Inferior parietal cortex (tissue), 1 donor: ENCODE data around the gene NEURL1B.
"Not testable (repeated sequence)": the region's sequence is repeated elsewhere in the genome, so short reads cannot be mapped to it uniquely, and the experiment has no call there.

Experiments
- DNase-seq: peaks from one replicate; pipeline ENCODE4 v3.0.0-alpha.2; 2016; ENCODE audit errors: extremely low spot score

NEURL1B gene

DNA sequence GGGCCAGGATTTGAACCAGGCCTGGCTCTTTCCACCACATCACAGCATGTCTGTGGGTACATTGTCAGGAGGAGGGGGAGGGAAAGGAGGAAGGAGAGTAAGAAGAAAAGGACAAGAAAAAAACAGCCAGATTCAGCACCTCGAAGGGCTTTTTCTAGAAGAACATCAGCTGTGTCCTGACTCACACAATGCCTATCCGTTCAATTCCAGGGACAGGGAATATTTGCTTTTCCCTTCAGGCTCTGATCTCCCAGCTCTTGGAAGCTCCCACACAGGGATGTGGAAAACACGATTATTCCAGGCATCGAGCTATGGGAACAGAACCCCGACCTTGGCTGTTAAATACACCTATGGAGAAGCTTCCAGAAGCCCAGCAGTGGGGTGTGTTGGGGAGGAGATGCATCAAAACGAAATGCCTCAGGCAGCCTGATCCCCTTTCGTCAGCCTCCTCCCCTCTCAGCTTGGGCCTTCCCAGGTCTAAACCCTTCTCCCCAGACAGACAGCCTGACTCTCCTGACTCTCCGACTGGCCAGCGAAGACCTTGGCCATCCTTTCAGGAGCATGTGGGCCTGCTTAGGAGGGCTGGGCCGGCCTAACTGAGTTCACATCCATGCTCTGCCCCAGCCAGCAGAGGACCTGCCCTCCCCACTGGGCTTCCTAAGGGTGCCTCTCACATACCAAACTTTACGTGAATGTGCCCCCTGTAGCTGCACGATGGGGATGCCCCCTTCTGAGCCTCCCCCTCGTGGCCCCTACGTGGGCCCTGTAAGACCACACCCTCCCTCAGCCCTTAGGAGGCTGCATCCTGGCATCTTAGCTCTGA, 54.4 kb downstream of the NEURL1B start:
- DNase-seq = no peak

GRCh38 chr5:172696171-172696849, 55.2 kb downstream of the NEURL1B start:
- DNase-seq = no peak

DNA sequence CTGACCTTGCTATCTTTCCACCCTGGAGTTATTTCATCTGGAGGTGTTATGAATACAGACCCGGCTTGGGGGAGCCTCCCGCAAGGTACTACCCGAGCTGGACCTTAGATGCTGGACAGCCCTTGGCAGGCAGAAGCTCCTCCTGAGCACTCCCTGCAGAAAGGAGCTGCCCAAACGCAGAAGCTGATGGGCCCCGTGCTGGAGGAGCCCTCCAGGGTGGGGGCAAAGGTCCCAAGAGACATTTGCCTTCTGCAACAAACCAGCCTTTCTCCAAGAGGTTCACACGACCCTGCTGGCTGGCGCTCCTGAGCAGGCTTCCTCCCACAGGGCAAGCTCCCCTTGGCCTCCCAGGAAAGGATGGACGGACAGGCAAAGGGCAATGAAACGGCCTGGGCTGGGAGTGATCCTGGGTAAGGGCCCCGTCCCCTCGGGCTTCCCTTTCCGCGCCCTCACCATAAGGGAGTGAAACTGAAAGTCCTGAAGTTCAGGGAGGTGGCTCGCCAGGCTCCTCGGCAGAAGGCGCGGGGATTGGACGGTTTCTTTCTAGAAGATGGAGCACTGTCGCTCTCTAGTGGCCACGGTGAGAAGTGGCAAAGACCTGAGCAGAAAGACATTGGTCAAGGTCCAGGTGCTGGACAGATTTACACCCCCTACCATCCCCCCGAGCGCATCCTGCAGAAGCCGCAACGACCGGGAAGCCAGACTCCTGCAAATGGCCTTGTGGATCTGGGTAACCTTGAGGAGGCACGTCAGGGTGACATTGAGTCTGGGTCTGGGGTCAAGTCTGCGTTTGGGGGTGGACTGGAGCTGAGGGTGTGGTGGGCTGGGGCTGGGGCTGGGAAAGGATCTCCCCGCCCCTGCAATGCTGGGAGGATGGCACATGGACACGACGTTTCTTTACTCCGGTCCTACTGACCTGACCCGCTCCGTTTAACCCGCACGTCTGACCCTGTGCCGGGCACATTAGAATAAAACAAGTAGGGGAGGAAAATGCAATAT, 56.4 kb downstream of the NEURL1B start:
- DNase-seq = peak; percentile 91

DNA sequence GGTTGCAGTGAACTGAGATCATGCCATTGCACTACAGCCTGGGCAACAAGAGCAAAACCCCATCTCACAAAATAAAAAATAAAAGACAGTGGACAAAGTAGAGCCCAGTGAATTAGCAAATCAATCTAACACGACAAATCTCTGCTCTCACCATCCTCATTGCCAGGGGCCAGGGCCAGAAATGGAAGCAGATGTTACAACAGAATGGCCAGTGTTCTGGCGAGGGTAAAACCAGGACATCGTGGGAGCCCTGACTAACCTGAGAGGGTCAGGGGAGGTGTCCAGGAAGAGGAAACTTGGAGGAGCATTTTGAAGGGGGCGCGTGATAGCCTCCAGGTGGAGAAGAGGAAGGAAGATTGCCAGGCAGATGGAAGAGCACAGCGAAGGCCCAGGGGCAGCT, 58.4 kb downstream of the NEURL1B start:
- DNase-seq = no peak

GRCh38 chr5:172699999-172700364, 58.9 kb downstream of the NEURL1B start:
- no peak for DNase-seq

DNA sequence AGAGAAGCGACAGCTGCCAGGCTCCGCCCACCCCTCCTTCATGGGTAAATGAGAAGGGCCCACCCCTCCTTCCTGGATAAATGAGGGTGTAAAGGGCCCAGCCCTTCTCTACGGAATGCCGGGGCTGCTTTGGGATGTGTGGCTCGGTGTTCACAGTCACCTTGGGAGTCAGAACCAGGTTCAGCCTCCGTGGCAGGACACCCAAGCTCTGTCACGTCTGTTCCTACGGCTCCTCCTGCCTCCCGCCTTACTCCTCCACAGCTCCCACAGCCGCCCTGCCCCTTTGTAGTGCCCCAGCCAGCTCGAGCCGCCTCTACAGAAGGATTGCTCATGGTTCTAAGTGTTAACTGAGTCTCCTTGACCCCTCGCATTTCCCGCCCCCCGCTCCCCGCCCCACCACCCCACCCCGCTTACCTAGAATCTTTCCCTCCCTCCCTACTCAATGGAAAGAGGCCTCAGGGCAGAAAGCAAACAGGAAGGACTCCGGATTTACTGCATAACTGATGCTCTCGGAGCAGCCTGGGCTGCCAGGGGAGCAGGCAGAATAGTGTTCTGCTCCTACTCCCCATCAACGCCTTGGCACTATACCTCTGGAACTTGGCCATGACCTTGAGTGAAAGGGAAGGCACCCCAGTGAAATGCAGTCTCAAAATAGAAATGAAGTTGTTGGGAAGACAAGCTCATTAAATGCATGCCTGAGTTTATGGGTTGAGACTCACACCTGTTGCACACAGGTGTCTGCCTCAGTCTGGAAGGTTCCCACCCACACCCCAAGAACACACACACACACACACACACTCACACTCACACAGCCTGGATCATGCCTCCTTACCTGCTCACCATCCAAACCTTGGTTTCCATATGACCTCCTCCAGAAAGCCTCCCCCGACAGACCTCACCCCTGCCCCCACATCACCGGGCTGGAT, 59.6 kb downstream of the NEURL1B start:
- no peak for DNase-seq

DNA sequence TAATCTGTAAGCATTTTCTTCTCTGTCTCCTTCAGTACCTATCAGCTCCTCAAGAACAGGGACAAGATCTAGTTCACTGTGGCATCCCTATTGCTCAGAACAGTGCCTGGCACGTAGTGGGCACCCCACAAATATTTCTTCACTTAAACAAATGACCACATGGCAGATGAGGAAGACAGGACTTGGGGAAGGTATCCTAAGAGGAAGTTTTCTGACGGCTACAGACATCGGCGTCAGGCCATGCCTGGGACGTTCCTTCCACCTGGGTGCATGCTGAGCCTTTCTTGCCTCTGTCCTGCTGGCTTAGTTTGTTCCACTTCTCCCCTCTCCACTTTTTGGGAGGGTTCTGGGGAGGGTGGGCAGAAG, 60.2 kb downstream of the NEURL1B start:
- no peak for DNase-seq

DNA sequence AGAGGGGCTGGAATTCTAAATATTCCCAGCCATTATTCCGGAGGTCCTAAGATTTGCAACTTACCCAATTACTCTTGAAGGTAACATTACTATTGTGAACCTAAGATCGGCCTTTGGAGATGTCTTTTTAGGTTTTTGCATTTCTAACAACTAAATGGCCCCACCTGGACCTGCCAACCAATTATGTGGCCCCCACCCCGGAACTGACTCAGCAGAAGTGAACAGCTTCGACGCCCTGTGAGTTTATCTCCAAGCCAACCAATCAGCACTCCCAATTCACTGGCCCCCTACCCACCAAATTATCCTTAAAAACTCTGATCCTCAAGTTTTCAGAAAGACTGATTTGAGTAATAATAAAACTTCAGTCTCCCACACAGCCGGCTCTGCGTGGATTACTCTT, 62.9 kb downstream of the NEURL1B start:
- no peak for DNase-seq

- no peak for DNase-seq
Measured at GRCh38 chr5:172705576-172706084, 64.6 kb downstream of the NEURL1B start.

GRCh38 chr5:172706796-172707195, 65.7 kb downstream of the NEURL1B start:
- DNase-seq = no peak

- DNase-seq = peak; percentile 38
Measured at GRCh38 chr5:172707285-172708182, 66.5 kb downstream of the NEURL1B start.

- DNase-seq = no peak
Measured at GRCh38 chr5:172708183-172708505, 67.1 kb downstream of the NEURL1B start.

DNA sequence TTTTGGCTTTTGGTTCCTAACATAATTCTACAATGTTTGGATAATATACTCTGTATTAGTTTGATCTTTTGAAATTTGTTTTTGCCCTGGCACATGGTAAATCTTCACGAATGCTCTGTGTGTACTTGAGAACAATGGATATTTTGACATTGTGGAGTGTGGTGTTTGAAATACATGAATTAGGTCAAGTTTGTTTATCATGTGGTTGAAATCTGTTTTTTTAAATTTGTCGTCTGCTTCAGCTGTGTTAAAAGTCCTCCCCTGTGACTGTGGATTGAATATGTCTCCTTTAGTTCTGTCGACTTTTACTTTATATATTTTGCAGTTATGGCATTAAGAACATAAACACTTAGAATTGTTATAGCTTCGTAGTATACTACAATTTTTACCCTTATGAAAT, 69.6 kb downstream of the NEURL1B start:
- no peak for DNase-seq

DNA sequence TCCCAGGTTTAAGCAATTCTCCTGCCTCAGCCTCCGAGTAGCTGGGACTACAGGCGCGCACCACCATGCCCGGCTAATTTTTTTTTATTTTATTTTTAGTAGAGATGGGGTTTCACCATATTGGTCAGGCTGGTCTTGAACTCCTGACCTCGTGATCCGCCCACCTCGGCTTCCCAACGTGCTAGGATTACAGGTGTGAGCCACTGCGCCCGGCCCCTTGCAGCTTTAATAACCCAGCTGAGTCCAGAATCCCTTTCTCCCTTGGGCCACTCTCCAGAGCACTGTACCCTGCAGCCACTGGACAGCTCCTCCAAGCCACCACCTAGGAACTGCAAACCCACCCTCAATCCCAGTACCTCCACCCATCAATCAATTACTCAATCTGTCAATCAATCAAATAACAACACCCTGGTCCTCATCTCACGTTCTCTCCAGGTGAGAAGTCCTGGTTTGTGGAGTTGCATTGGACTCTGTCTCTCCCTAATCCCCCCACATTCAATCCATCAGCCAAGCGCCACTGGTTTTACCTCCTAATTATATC, 70.3 kb downstream of the NEURL1B start:
- not testable (repeated sequence) for DNase-seq

- DNase-seq = no peak
Measured at GRCh38 chr5:172712610-172713009, 71.5 kb downstream of the NEURL1B start.

DNA sequence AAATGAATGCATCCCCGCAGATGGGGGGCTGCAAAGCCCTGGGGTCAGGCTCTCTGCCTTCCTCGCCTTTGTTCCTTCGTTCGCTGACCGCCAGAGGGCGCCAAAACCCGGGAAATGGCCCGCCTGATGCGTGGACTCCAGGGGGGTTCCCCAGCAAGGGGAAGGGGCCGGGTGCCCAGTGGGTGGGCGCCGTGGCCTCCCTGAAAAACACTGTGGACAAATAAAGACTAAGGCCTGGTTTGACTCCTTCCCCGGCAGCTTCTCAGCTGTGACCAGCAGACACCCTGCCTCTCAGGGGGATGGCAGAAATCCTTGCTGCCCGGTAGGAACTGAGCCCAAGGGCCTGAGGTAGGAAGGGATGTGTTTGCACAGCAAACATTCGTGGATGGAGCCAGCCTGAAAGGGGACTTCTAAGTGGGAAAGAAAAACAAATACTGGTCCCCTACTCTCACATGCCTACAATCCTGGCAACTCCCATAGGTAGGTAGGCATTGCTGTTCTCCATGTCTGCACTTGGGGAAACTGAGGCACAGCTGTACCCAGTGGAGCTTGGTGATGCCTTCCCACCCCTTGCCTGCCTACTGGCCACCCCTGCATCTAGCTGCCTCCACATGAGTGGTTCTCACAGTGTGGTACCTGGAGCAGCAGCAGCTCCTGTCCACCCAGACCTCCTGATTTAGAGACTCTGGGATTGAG, 72.2 kb downstream of the NEURL1B start:
- peak; percentile 70 for DNase-seq

DNA sequence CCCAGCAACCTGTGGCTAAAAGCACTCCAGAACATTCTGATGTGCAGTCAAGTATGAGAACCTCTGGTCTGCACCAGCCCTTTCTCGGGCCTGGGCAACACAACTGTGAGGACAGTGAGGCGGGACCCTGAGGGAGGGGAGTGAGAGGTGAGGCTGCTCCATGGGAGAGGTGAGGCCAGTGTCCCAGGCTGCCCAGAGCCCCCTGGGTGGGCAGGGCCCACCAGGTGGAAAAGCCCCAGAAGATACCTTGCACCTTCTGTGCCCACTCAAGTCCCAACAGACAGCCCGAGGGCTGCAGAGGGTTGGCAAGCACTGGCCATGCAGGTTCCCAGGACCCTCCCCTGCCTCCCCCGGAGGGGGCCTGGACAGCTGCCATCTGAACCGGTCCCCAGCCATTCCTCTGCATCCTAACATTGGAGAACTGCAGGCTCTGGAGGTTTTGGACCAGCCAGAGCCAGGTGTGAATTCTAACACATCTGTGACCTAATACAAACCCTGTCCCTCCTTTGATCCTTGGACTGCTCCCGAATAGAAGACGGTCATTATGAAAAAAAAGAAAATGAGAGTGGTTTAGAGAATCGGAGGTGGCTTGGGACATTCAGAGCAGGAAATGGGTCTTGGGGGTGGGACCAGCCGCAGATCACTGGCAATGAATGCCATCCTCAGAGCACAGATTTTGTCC, 72.9 kb downstream of the NEURL1B start:
- no peak for DNase-seq
